GM12878 (cell line): ENCODE results near the gene KIF26A. TPM values are rescaled to one million over a fixed set of nuclear protein-coding genes. Genes with fewer than 3 reads are reported as not detected.

Experiments used
- ATAC-seq: fragments of 200-7000 bp; cut with Tn5 transposase; 3 replicates; pipeline ENCODE4 v1.9.1; 2020; ENCODE audit warnings: mild to moderate bottlenecking, moderate library complexity
- BruUV-seq: library from RNA; stranded (reverse); fragments of 400-500 nt; replicated peaks from 2 replicates; lab custom pipeline; 2021; lab: Mats Ljungman, UMichigan
- CTCF ChIA-PET: fragments of 300-600 bp; sonication (Branson Sonifier 250); formaldehyde crosslinking; extraction: SDS; loops from one replicate; lab custom pipeline; 2021; ENCODE audit warnings: inconsistent platforms; lab: Yijun Ruan, JAX
- POLR2A ChIA-PET: fragments of 350-600 bp; formaldehyde crosslinking; extraction: SDS; loops from one replicate; lab custom pipeline; 2021; ENCODE audit warnings: inconsistent platforms; lab: Charles Lee
- RAD21 ChIA-PET: fragments of 300-600 bp; sonication (Branson Sonifier 250); formaldehyde crosslinking; loops from one replicate; lab custom pipeline; 2023; ENCODE audit warnings: antibody characterized with exemption; ENCODE audit not compliant: unreplicated experiment; lab: Charles Lee
- SMC1A ChIA-PET: fragments of 300-600 bp; sonication (Branson Sonifier 250); formaldehyde crosslinking; loops from one replicate; lab custom pipeline; 2023; ENCODE audit not compliant: unreplicated experiment, uncharacterized antibody; lab: Charles Lee
- DNase-seq: peaks from one replicate; pipeline ENCODE4 v3.0.0-alpha.2; 2011; ENCODE audit warnings: low read depth, low spot score
- FAIRE-seq: peaks from 3 replicates; lab custom pipeline; 2011; peaks lifted over from hg19 to GRCh38; lab: Jason Lieb, UNC
- H2AFZ ChIP-seq: 2 replicates; pipeline ENCODE4 v1.6.0; 2011; ENCODE audit warnings: low read depth, low read length, control low read depth; ENCODE audit not compliant: control insufficient read depth
- H3K27ac ChIP-seq: 2 replicates; pipeline ENCODE4 v1.5.1; 2011; ENCODE audit warnings: control low read depth; ENCODE audit not compliant: control insufficient read depth, insufficient read depth
- H3K27me3 ChIP-seq, 2 experiments: replicated peaks in 1 of 2; 2 replicates each; pipeline versions ENCODE4 v1.6.0 to v1.6.1; 2011; ENCODE audit warnings: low read length in 1 of 2; ENCODE audit not compliant: control insufficient read depth in 2 of 2, insufficient read depth in 2 of 2
- H3K36me3 ChIP-seq, 2 experiments: 2 replicates each; pipeline ENCODE4 v1.5.1; 2011; ENCODE audit warnings: low read length in 1 of 2; ENCODE audit not compliant: control insufficient read depth in 2 of 2, insufficient read depth in 2 of 2
- H3K4me1 ChIP-seq: 2 replicates; pipeline ENCODE4 v1.6.1; 2011; ENCODE audit warnings: mild to moderate bottlenecking, low read length, moderate library complexity, mixed read lengths; ENCODE audit not compliant: control insufficient read depth, insufficient read depth
- H3K4me2 ChIP-seq: 2 replicates; pipeline ENCODE4 v1.6.0; 2011; ENCODE audit warnings: control low read depth; ENCODE audit not compliant: control insufficient read depth, insufficient read depth
- H3K4me3 ChIP-seq: fragments of 200-600 bp; sonication (generic); 2 replicates; pipeline ENCODE4 v1.5.1; 2016
- H3K79me2 ChIP-seq: 2 replicates; pipeline ENCODE4 v1.6.0; 2011; ENCODE audit warnings: low read length; ENCODE audit not compliant: control insufficient read depth, insufficient read depth
- H3K9ac ChIP-seq: 2 replicates; pipeline ENCODE4 v1.8.0; 2011; ENCODE audit warnings: low read length, control low read depth, mixed read lengths; ENCODE audit not compliant: control insufficient read depth, insufficient read depth
- H3K9me3 ChIP-seq: replicated peaks from 3 replicates; pipeline ENCODE4 v1.5.1; 2011; ENCODE audit warnings: mild to moderate bottlenecking, low read length; ENCODE audit not compliant: control insufficient read depth, insufficient read depth
- H4K20me1 ChIP-seq: 2 replicates; pipeline ENCODE4 v1.6.0; 2011; ENCODE audit not compliant: control insufficient read depth, insufficient read depth
- CBX3 ChIP-seq: fragments of 200-600 bp; sonication (generic); IDR thresholded peaks from 2 replicates; pipeline ENCODE4 v1.6.1; 2016; ENCODE audit warnings: low read depth, borderline replicate concordance
- EED ChIP-seq: sonication (generic); IDR thresholded peaks from 2 replicates; pipeline ENCODE4 v1.6.1; 2016; ENCODE audit warnings: antibody characterized with exemption, low read depth
- ELK1 ChIP-seq: IDR thresholded peaks from 2 replicates; pipeline ENCODE4 v1.6.1; 2012; ENCODE audit warnings: low read depth, low read length, improper control_type of control experiment
- EP300 ChIP-seq, 2 experiments: fragments of 150-350 bp in 1 of 2; IDR thresholded peaks; 2 replicates each; pipeline ENCODE4 v1.6.1; 2011 to 2012; ENCODE audit warnings: low read depth in 2 of 2, low read length in 2 of 2, borderline replicate concordance in 1 of 2, improper control_type of control experiment in 1 of 2, inconsistent platforms in 1 of 2; ENCODE audit not compliant: control insufficient read depth in 1 of 2
- FOS ChIP-seq: IDR thresholded peaks from 3 replicates; pipeline ENCODE4 v1.6.1; 2011; ENCODE audit warnings: borderline replicate concordance; ENCODE audit not compliant: insufficient read length; ENCODE audit errors: extremely low read depth
- IKZF2 ChIP-seq, 2 experiments: fragments of 450-650 bp; IDR thresholded peaks; 2 replicates each; pipeline ENCODE4 v1.6.1; 2017; ENCODE audit warnings: mild to moderate bottlenecking in 2 of 2, moderate library complexity in 2 of 2
- JUND ChIP-seq: IDR thresholded peaks from 2 replicates; pipeline ENCODE4 v1.6.1; 2012; ENCODE audit warnings: low read depth, mild to moderate bottlenecking, low read length, improper control_type of control experiment, moderate library complexity
- LARP7 ChIP-seq: fragments of 450-650 bp; IDR thresholded peaks from 2 replicates; pipeline ENCODE4 v1.6.1; 2017; ENCODE audit warnings: mild to moderate bottlenecking
- MEF2B ChIP-seq: fragments of 450-650 bp; IDR thresholded peaks from 2 replicates; pipeline ENCODE4 v1.6.1; 2018; ENCODE audit warnings: mild to moderate bottlenecking, moderate library complexity; ENCODE audit not compliant: partially characterized antibody, poor library complexity, severe bottlenecking
- MYC ChIP-seq: IDR thresholded peaks from 2 replicates; pipeline ENCODE4 v1.6.1; 2011; ENCODE audit warnings: mild to moderate bottlenecking, low read length, moderate library complexity, inconsistent platforms; ENCODE audit not compliant: insufficient read depth, insufficient replicate concordance, insufficient read length, severe bottlenecking
- NFIC ChIP-seq: IDR thresholded peaks from 2 replicates; pipeline ENCODE4 v1.6.1; 2012; ENCODE audit warnings: low read depth, mild to moderate bottlenecking, inconsistent platforms, low read length, moderate library complexity
- NFYA ChIP-seq: IDR thresholded peaks from 2 replicates; pipeline ENCODE4 v1.6.1; 2011; ENCODE audit warnings: low read depth, mild to moderate bottlenecking, low read length, improper control_type of control experiment, borderline replicate concordance
- NRF1 ChIP-seq: conservative IDR thresholded peaks from 2 replicates; pipeline ENCODE4 v1.6.1; 2011; ENCODE audit warnings: mild to moderate bottlenecking, low read depth, low read length, improper control_type of control experiment
- POLR2A ChIP-seq: IDR thresholded peaks from 2 replicates; pipeline ENCODE4 v1.6.1; 2011; ENCODE audit warnings: low read depth, mild to moderate bottlenecking, low read length
- POLR2AphosphoS5 ChIP-seq: IDR thresholded peaks from 2 replicates; pipeline ENCODE4 v1.6.1; 2011; ENCODE audit warnings: mild to moderate bottlenecking, low read length, inconsistent platforms
- SIN3A ChIP-seq: IDR thresholded peaks from 2 replicates; pipeline ENCODE4 v1.6.1; 2012; ENCODE audit warnings: low read depth, low read length, improper control_type of control experiment
- SPI1 ChIP-seq: IDR thresholded peaks from 2 replicates; pipeline ENCODE4 v1.6.1; 2011; ENCODE audit warnings: low read depth, mild to moderate bottlenecking, low read length, moderate library complexity, borderline replicate concordance; ENCODE audit not compliant: insufficient read depth
- STAT1 ChIP-seq: fragments of 450-650 bp; conservative IDR thresholded peaks from 2 replicates; pipeline ENCODE4 v1.6.1; 2014; ENCODE audit warnings: antibody characterized with exemption, mild to moderate bottlenecking
- TCF3 ChIP-seq: IDR thresholded peaks from 2 replicates; pipeline ENCODE4 v1.6.1; 2012; ENCODE audit warnings: low read depth, mild to moderate bottlenecking, low read length, borderline replicate concordance; ENCODE audit not compliant: insufficient read depth
- ZZZ3 ChIP-seq: IDR thresholded peaks from 2 replicates; pipeline ENCODE4 v1.6.1; 2011; ENCODE audit warnings: low read depth; ENCODE audit not compliant: control insufficient read depth, insufficient read length
- WGBS: methylation state at CpG from one replicate; pipeline ENCODE4 v1.1.6; 2016; ENCODE audit warnings: low lambda C conversion rate; ENCODE audit not compliant: insufficient replicate concordance, insufficient coverage; ENCODE audit errors: missing lambda C conversion rate; 5-methylcytosine and 5-hydroxymethylcytosine counted together
- in situ Hi-C: fragments of 300-500 bp; cut with MboI; formaldehyde crosslinking; loops from 9 replicates; pipeline ENCODE4 v1.14.3; 2018; ENCODE audit warnings: mixed read lengths
- intact Hi-C: fragments of 100-400 bp; cut with micrococcal nuclease; formaldehyde crosslinking; loops from one replicate; pipeline ENCODE4 v1.14.2; 2022; ENCODE audit not compliant: unreplicated experiment
- polyA plus RNA-seq, 11 experiments: library from polyadenylated mRNA; depleted of rRNA in 4 of 11; unstranded in 6 of 11; stranded (reverse) in 5 of 11; fragments of >200 nt; fragmentation: Nextera tagmentation in 4 of 11; fragmentation: Illumina TruSeq in 1 of 11; extraction: Ambion mirVana in 4 of 11; extraction: Trizol in 1 of 11; gene quantifications; 1 replicate in 1 of 11; 2 replicates in 10 of 11; pipeline versions ENCODE4 v1.2.1 to v1.2.3, GENCODE V29; 2011 to 2016; ENCODE audit warnings: inconsistent platforms in 2 of 11, missing spikeins in 2 of 11, low read depth in 1 of 11
- total RNA-seq, 4 experiments: library from RNA; depleted of rRNA in 3 of 4; stranded (reverse); fragments of >200 nt in 3 of 4; fragmentation: Illumina TruSeq in 1 of 4; extraction: Trizol in 1 of 4; gene quantifications; 2 replicates each; pipeline versions ENCODE4 v1.2.1 to v1.2.3, GENCODE V29; 2013 to 2021
- TF ChIP-seq, protein P1 (sequence below): fragments of 150-350 bp; IDR thresholded peaks from 2 replicates; pipeline ENCODE4 v1.6.1; 2014; ENCODE audit warnings: mild to moderate bottlenecking, low read depth, low read length
- TF ChIP-seq, protein P2 (sequence below): IDR thresholded peaks from 2 replicates; pipeline ENCODE4 v1.6.1; 2011; ENCODE audit warnings: borderline replicate concordance, low read depth, mild to moderate bottlenecking, moderate library complexity, mixed read lengths, low read length; ENCODE audit not compliant: insufficient read depth; ENCODE audit errors: extremely low read length

KIF26A gene
- total and polyA plus RNA-seq, 10 of the 15 experiments (the other 5 are each of a cell fraction or from before 2014, with no cell fraction given), result 0.05 TPM; not detected in 9

GRCh38 chr14:104123879-104124278 is 14.5 kb upstream of the KIF26A start (continued):
- TF ChIP-seq, protein P1, sequence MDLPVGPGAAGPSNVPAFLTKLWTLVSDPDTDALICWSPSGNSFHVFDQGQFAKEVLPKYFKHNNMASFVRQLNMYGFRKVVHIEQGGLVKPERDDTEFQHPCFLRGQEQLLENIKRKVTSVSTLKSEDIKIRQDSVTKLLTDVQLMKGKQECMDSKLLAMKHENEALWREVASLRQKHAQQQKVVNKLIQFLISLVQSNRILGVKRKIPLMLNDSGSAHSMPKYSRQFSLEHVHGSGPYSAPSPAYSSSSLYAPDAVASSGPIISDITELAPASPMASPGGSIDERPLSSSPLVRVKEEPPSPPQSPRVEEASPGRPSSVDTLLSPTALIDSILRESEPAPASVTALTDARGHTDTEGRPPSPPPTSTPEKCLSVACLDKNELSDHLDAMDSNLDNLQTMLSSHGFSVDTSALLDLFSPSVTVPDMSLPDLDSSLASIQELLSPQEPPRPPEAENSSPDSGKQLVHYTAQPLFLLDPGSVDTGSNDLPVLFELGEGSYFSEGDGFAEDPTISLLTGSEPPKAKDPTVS, result no peak
- no peak for TF ChIP-seq EED
- no peak for TF ChIP-seq MYC
- no peak for TF ChIP-seq SPI1
- TF ChIP-seq ZZZ3, result no peak
- TF ChIP-seq NFYA, result no peak
- no peak for TF ChIP-seq STAT1
- no peak for TF ChIP-seq IKZF2 (IDR thresholded peaks at IDR 0.05)

DNA sequence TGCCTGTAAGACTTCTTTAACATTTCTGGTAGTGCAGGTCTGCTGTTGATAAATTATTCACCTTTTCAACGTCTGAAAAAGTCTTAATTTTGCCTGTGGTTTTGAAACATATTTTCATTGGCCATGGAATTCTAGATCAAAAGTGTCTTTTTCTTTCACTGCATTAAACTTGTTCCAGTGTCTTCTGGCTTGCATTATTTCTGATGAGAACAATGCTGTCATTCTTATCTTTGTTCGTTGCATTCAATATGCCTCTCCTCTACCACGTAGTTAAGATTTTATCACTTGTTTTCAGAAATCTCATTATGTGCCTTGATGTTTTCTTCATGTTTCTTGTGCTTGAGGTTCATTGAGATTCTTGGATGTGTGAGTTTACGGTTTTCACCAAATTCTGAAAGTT is 13.4 kb upstream of the KIF26A start:
- FAIRE-seq, result no peak
- SMC1A ChIA-PET, result no interaction called here
- H3K9me3 ChIP-seq, result no peaks in the 10 kb centered on the region; the same call in 1 of the 3 replicates
- no peak for TF ChIP-seq SIN3A
- TF ChIP-seq CBX3, result no peak
- no peak for TF ChIP-seq LARP7
- no peak for TF ChIP-seq NRF1
- TF ChIP-seq POLR2A, result no peak
- TF ChIP-seq, protein P2, sequence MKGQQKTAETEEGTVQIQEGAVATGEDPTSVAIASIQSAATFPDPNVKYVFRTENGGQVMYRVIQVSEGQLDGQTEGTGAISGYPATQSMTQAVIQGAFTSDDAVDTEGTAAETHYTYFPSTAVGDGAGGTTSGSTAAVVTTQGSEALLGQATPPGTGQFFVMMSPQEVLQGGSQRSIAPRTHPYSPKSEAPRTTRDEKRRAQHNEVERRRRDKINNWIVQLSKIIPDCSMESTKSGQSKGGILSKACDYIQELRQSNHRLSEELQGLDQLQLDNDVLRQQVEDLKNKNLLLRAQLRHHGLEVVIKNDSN, result no peak
- no peak for TF ChIP-seq JUND
- TF ChIP-seq POLR2AphosphoS5, result no peak
- no peak for TF ChIP-seq EP300 (IDR thresholded peaks at IDR 0.05; ENCODE audit: borderline replicate concordance in 1 of 2, control insufficient read depth in 1 of 2, low read depth in 2 of 2, low read length in 2 of 2)
- TF ChIP-seq MEF2B, result no peak
- TF ChIP-seq NFIC, result no peak
- no peak for TF ChIP-seq FOS
- TF ChIP-seq ELK1, result no peak
- TF ChIP-seq TCF3, result no peak

More for the DNA sequence above, 13.4 kb upstream of the KIF26A start:
- Histone ChIP-seq H4K20me1 (no peaks in the 10 kb centered on the region), H3K4me1 (no peaks in the 10 kb centered on the region), H3K36me3 (no peaks in the 10 kb centered on the region), H3K9ac (no peak overlapping the region), H3K27ac (no peak overlapping the region), H3K4me2 (no peak overlapping the region), H2AFZ (no peak overlapping the region), H3K79me2 (no peaks in the 10 kb centered on the region), H3K27me3 (no peaks in the 10 kb centered on the region), H3K4me3 (no peak overlapping the region)
- in situ Hi-C loops, result no loop called here
- ChIA-PET POLR2A (no interaction called here), CTCF (interaction anchor here (2.0 kb wide), 1 partner anchor 47 kb away, joined by 5 read pairs; no protein-coding TSS in a partner anchor), RAD21 (no interaction called here)
- 9% methylated on average over 4 of the region's 4 CpGs for WGBS
- no peak for DNase-seq
- intact Hi-C loops, result no loop called here
- BruUV-seq, result no TSS peak
- no peak for ATAC-seq
